Measurements from ENCODE around the gene KRT6A.

- TF ChIP-seq CTCF (IDR thresholded peaks at IDR 0.05; ENCODE audit: borderline replicate concordance, extremely low read depth, low read length, poor library complexity, severe bottlenecking) = no peak
- no peak for TF ChIP-seq EZH2 (IDR thresholded peaks at IDR 0.05; ENCODE audit: borderline replicate concordance, low read depth, low read length, severe bottlenecking)
Observed at GRCh38 chr12:52523824-52524223, 30.8 kb upstream of the KRT6A start.

Data from DND-41 (cell line).